ENCODE measurements around the gene HMG20A.

- TF ChIP-seq YY1 (IDR thresholded peaks at IDR 0.05; ENCODE audit: insufficient read depth, insufficient read length): no peak
- TF ChIP-seq ZNF274 (IDR thresholded peaks at IDR 0.05; ENCODE audit: low read depth, low read length): no peak
- TF ChIP-seq SUZ12 (IDR thresholded peaks at IDR 0.05; ENCODE audit: extremely low read depth, insufficient read depth, insufficient read length): no peak
Observed at GRCh38 chr15:77521206-77521605, 100.5 kb downstream of the HMG20A start.
